Measurements from ENCODE around the gene GPRIN2. TPM values are rescaled to one million over a fixed set of nuclear protein-coding genes. Genes with fewer than 3 reads are reported as not detected.

GPRIN2 gene
- total and polyA plus RNA-seq, 2 donors from 2014 or later, result 8.5 to 12.6 TPM

DNA sequence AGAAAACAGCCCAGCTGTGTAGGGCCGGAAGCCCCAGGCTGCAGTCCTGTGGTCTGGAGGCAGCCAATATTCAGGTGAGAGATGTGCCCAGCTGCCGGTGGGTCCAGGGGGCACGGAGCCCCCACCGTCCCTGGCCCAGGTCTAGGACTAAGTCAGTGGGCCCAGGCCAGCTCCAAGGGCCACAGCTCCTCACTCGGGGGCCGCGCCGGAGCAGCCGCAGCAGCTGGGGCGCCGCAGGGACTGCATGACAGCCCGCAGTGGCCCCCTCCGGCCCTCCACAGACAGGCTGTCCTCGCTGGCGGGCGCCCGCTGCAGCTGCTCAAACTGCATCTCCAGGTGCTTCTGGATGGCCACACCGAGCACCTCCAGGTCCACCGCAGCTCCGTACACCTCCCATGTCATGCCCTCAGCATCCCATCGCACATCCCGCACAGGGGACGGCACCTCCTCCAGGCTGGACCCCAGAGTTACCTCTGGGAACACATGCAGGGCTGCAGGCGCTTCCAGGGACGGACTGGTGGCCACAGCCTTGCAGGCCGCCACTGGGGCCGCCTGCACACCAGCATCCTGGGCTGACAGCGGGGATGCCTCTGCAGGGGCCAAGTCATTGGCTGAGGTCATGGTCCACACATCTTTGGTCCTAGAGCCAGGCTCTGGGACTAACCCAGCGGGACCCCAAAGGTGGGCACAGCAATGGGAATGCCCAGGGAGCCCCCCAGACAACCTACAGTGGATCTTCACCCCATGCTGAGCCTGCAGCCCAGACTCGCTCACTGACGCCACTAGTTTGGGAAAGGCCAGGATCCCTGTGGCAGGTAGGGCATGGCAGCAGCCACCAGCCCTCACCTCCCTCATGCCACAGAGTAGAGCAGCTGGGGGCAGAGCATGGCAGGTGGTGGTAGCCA lies 7.0 kb downstream of the GPRIN2 start:
- Histone ChIP-seq H3K27me3 (ENCODE audit: control insufficient read depth, insufficient read depth, low read length) (no peaks in the 10 kb centered on the region), H3K9me3 (ENCODE audit: control insufficient read depth in 2 of 3, insufficient read depth in 1 of 3, low read length in 3 of 3) (no peaks in the 10 kb centered on the region), H3K36me3 (ENCODE audit: control insufficient read depth in 2 of 3, insufficient read depth in 3 of 3, low read length in 3 of 3) (no peaks in the 10 kb centered on the region), H3K4me3 (ENCODE audit: low read length in 3 of 3) (no peak overlapping the region), H3K9ac (ENCODE audit: low read length in 3 of 3) (no peak overlapping the region), H3K27ac (ENCODE audit: low read depth in 2 of 2, low read length in 2 of 2) (no peak overlapping the region), H3K4me1 (ENCODE audit: control insufficient read depth in 2 of 3, insufficient read depth in 2 of 3, low read depth in 1 of 3, low read length in 3 of 3) (no peaks in the 10 kb centered on the region)
- TF ChIP-seq, protein P1, sequence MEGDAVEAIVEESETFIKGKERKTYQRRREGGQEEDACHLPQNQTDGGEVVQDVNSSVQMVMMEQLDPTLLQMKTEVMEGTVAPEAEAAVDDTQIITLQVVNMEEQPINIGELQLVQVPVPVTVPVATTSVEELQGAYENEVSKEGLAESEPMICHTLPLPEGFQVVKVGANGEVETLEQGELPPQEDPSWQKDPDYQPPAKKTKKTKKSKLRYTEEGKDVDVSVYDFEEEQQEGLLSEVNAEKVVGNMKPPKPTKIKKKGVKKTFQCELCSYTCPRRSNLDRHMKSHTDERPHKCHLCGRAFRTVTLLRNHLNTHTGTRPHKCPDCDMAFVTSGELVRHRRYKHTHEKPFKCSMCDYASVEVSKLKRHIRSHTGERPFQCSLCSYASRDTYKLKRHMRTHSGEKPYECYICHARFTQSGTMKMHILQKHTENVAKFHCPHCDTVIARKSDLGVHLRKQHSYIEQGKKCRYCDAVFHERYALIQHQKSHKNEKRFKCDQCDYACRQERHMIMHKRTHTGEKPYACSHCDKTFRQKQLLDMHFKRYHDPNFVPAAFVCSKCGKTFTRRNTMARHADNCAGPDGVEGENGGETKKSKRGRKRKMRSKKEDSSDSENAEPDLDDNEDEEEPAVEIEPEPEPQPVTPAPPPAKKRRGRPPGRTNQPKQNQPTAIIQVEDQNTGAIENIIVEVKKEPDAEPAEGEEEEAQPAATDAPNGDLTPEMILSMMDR (IDR thresholded peaks at IDR 0.05; ENCODE audit: borderline replicate concordance, extremely low read depth, insufficient read depth), result no peak
- DNase-seq, result peak in 2 of 5 donors; percentile 59 to 79
- intact Hi-C loops (cut with DNase I), result no loop called here
- FAIRE-seq, result no peak

DNA sequence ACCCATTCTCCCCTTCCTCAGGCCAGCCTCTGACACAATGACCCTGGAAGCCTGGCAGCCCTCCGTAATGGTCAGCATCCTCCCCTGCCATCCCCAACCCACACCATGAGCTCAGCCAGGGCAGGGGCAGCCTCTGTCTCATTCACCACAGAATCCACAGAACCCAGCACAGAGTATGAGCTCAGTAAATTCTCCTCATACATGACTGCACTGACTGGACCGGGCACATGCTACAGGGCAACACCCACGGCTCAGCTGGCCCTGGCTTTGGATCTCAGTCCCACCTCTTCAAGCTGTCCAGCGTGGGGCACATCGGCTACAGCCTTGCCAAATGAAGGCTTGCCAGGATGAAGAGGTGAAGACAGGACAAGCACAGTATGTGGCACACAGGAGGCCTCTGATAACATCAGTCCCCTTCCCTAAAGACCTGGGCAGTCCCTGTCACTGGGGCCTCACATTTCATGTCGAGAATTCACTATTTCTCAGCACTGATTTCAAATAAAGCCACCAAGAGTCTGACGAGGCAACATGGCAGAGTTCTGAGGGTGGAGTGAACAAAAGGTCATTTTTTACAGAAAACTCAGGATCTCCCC lies 7.9 kb downstream of the GPRIN2 start:
- no peaks in the 10 kb centered on the region for H3K36me3 ChIP-seq (ENCODE audit: control insufficient read depth in 2 of 3, insufficient read depth in 3 of 3, low read length in 3 of 3)
- H3K9me3 ChIP-seq (ENCODE audit: control insufficient read depth in 2 of 3, insufficient read depth in 1 of 3, low read length in 3 of 3), result no peaks in the 10 kb centered on the region
- no peak for FAIRE-seq
- DNase-seq, result peak in 2 of 5 donors; percentile 56 to 69
- no peak overlapping the region for H3K4me3 ChIP-seq (ENCODE audit: low read length in 3 of 3)
- no peak overlapping the region for H3K27ac ChIP-seq (ENCODE audit: low read depth in 2 of 2, low read length in 2 of 2)
- intact Hi-C loops (cut with DNase I), result no loop called here
- TF ChIP-seq, protein P1 (IDR thresholded peaks at IDR 0.05; ENCODE audit: borderline replicate concordance, extremely low read depth, insufficient read depth), result no peak
- H3K27me3 ChIP-seq (ENCODE audit: control insufficient read depth, insufficient read depth, low read length), result no peaks in the 10 kb centered on the region
- no peak overlapping the region for H3K9ac ChIP-seq (ENCODE audit: low read length in 3 of 3)
- no peaks in the 10 kb centered on the region for H3K4me1 ChIP-seq (ENCODE audit: control insufficient read depth in 2 of 3, insufficient read depth in 2 of 3, low read depth in 1 of 3, low read length in 3 of 3)

DNA sequence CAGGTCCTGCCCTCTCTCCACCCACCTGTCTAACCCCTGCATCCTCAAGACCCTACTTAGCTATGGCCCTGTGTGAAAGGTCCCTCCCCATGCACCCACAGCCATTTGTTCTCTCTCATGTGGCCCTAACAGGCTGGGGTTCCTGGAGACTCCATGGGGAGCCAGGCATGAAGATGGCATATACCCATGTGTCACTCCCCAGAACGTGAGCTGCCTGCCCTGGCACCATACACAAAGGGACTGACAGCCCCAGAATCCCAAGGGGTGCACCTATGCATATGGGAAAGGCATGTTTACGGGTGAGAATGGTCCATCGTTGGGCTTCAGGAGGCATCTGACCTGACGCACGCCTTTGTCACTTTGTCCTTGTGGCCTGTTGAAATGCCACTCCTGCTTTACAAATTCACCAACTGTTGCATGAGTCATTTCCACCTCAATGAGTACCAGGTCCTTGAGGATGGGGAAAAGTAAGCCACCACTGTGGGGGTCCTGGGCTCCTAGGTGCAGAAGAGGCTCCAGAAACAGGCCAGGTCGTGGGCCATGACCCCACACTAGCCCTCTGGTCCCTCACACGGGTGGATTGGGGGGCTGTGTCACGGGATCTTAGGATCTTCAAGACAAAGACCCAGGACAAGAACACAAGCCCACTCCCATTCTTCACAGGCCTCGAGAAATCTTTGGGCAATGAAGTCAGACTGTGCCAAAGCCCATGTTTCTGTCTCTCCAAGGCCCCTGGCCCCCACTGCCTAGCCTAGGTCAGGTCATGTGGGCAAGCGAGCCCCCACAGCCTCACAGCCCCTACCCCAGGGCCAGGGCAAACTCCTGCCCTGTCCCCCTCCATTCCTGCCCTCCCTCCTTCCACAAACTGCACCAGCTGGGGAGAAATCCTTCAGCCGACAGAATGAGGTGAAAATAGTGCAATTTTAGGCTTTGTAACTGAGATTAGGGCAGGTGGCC lies 8.6 kb downstream of the GPRIN2 start:
- Histone ChIP-seq H3K27me3 (ENCODE audit: control insufficient read depth, insufficient read depth, low read length) (no peaks in the 10 kb centered on the region), H3K9ac (ENCODE audit: low read length in 3 of 3) (no peak overlapping the region), H3K4me3 (ENCODE audit: low read length in 3 of 3) (no peak overlapping the region), H3K27ac (ENCODE audit: low read depth in 2 of 2, low read length in 2 of 2) (no peak overlapping the region), H3K4me1 (ENCODE audit: control insufficient read depth in 2 of 3, insufficient read depth in 2 of 3, low read depth in 1 of 3, low read length in 3 of 3) (no peaks in the 10 kb centered on the region), H3K9me3 (ENCODE audit: control insufficient read depth in 2 of 3, insufficient read depth in 1 of 3, low read length in 3 of 3) (no peaks in the 10 kb centered on the region), H3K36me3 (ENCODE audit: control insufficient read depth in 2 of 3, insufficient read depth in 3 of 3, low read length in 3 of 3) (no peaks in the 10 kb centered on the region)
- TF ChIP-seq, protein P1 (IDR thresholded peaks at IDR 0.05; ENCODE audit: borderline replicate concordance, extremely low read depth, insufficient read depth), result no peak
- FAIRE-seq, result no peak
- intact Hi-C loops (cut with DNase I), result no loop called here
- DNase-seq, result peak in 2 of 5 donors; percentile 57 to 68
